Neural progenitor cell (in vitro differentiated cells): ENCODE results near the gene CD44. TPM values are rescaled to one million over a fixed set of nuclear protein-coding genes. Genes with fewer than 3 reads are reported as not detected.

Source experiments
- DNase-seq: peaks from one replicate; pipeline ENCODE4 v3.0.0-alpha.2; 2016; ENCODE audit warnings: low spot score
- H2AFZ ChIP-seq: fragments of 200-600 bp; sonication (generic); replicated peaks from 2 replicates; pipeline ENCODE4 v1.6.1; 2016; ENCODE audit warnings: antibody characterized with exemption
- H3F3A ChIP-seq: fragments of 200-600 bp; sonication (generic); 2 replicates; pipeline ENCODE4 v1.6.1; 2016; ENCODE audit warnings: antibody characterized with exemption, low read depth
- H3K27ac ChIP-seq: fragments of 200-600 bp; sonication (generic); 2 replicates; pipeline ENCODE4 v1.5.1; 2016; ENCODE audit warnings: mild to moderate bottlenecking
- H3K27me3 ChIP-seq: fragments of 200-600 bp; sonication (generic); 2 replicates; pipeline ENCODE4 v1.6.1; 2016; ENCODE audit warnings: mild to moderate bottlenecking, moderate library complexity
- H3K36me3 ChIP-seq: fragments of 200-600 bp; sonication (generic); 2 replicates; pipeline ENCODE4 v1.5.1; 2016
- H3K4me1 ChIP-seq: fragments of 200-600 bp; sonication (generic); 2 replicates; pipeline ENCODE4 v1.6.1; 2016; ENCODE audit warnings: mixed run types
- H3K4me2 ChIP-seq: fragments of 200-600 bp; sonication (generic); 2 replicates; pipeline ENCODE4 v1.6.1; 2016
- H3K4me3 ChIP-seq: fragments of 200-600 bp; sonication (generic); 2 replicates; pipeline ENCODE4 v1.5.1; 2016
- H3K79me2 ChIP-seq: fragments of 200-600 bp; sonication (generic); 2 replicates; pipeline ENCODE4 v1.6.1; 2016; ENCODE audit warnings: low read depth
- H3K9ac ChIP-seq: fragments of 200-600 bp; sonication (generic); 2 replicates; pipeline ENCODE4 v1.6.1; 2016
- H3K9me3 ChIP-seq: fragments of 200-600 bp; sonication (generic); 2 replicates; pipeline ENCODE4 v1.5.1; 2016; ENCODE audit warnings: low read depth
- H4K20me1 ChIP-seq: fragments of 200-600 bp; sonication (generic); 2 replicates; pipeline ENCODE4 v1.6.1; 2016; ENCODE audit warnings: low read depth
- H3K27ac Mint-ChIP-seq: 3 replicates; pipeline ENCODE4 v1.8.0; 2021; ENCODE audit warnings: mixed read lengths
- H3K27me3 Mint-ChIP-seq: 2 replicates; pipeline ENCODE4 v1.8.0; 2022; ENCODE audit warnings: low read depth, mild to moderate bottlenecking, inconsistent platforms, moderate library complexity, mixed read lengths; ENCODE audit not compliant: insufficient read depth
- H3K36me3 Mint-ChIP-seq: 3 replicates; pipeline ENCODE4 v1.8.0; 2021; ENCODE audit warnings: mixed read lengths
- H3K4me1 Mint-ChIP-seq: 3 replicates; pipeline ENCODE4 v1.8.0; 2021; ENCODE audit warnings: mixed read lengths
- H3K4me3 Mint-ChIP-seq: 3 replicates; pipeline ENCODE4 v1.8.0; 2021; ENCODE audit warnings: mild to moderate bottlenecking, moderate library complexity, mixed read lengths
- H3K9me3 Mint-ChIP-seq: 3 replicates; pipeline ENCODE4 v1.8.0; 2020; ENCODE audit warnings: mixed read lengths
- CTCF ChIP-seq: fragments of 200-600 bp; sonication (generic); IDR thresholded peaks from 2 replicates; pipeline ENCODE4 v1.5.1; 2017; ENCODE audit warnings: antibody characterized with exemption, mild to moderate bottlenecking
- EZH2 ChIP-seq: fragments of 200-600 bp; sonication (generic); IDR thresholded peaks from 2 replicates; pipeline ENCODE4 v1.6.1; 2017; ENCODE audit warnings: antibody characterized with exemption, mild to moderate bottlenecking, moderate library complexity
- EZH2phosphoT487 ChIP-seq: fragments of 200-600 bp; sonication (generic); IDR thresholded peaks from 2 replicates; pipeline ENCODE4 v1.6.1; 2017; ENCODE audit warnings: antibody characterized with exemption
- total RNA-seq: library from RNA; depleted of rRNA; stranded (reverse); fragments of >200 nt; gene quantifications from 2 replicates; pipeline ENCODE4 v1.2.3, GENCODE V29; 2015; ENCODE audit warnings: low replicate concordance

CD44 gene
- total RNA-seq, 1 donor from 2014 or later: 1.4 TPM

GRCh38 chr11:35173011-35173511 is 34.1 kb downstream of the CD44 start:
- H3K27me3 Mint-ChIP-seq: no peaks in the 10 kb centered on the region
- H3K4me3 Mint-ChIP-seq: no peak overlapping the region
- no peak overlapping the region for H2AFZ ChIP-seq
- H3K4me2 ChIP-seq: no peak overlapping the region
- H3K4me1 ChIP-seq: peaks cover 19% of the 10 kb centered on the region
- no peaks in the 10 kb centered on the region for H3K36me3 Mint-ChIP-seq
- H3K36me3 ChIP-seq: no peaks in the 10 kb centered on the region
- no peak for DNase-seq
- no peaks in the 10 kb centered on the region for H4K20me1 ChIP-seq
- peaks cover 15% of the 10 kb centered on the region for H3K4me1 Mint-ChIP-seq
- H3F3A ChIP-seq: no peaks in the 10 kb centered on the region
- H3K27me3 ChIP-seq: no peaks in the 10 kb centered on the region
- no peaks in the 10 kb centered on the region for H3K9me3 ChIP-seq
- H3K27ac Mint-ChIP-seq: no peak overlapping the region
- no peaks in the 10 kb centered on the region for H3K9me3 Mint-ChIP-seq
- no peak overlapping the region for H3K27ac ChIP-seq
- no peak overlapping the region for H3K4me3 ChIP-seq
- TF ChIP-seq CTCF: no peak
- TF ChIP-seq EZH2phosphoT487: no peak
- no peak for TF ChIP-seq EZH2
- H3K9ac ChIP-seq: no peak overlapping the region
- H3K79me2 ChIP-seq: no peaks in the 10 kb centered on the region

GRCh38 chr11:35173616-35174566 is 34.9 kb downstream of the CD44 start:
- Histone ChIP-seq H3K9me3 (no peaks in the 10 kb centered on the region), H3F3A (no peaks in the 10 kb centered on the region), H3K4me1 (peaks cover 19% of the 10 kb centered on the region), H2AFZ (no peak overlapping the region), H3K9ac (no peak overlapping the region), H3K4me3 (no peak overlapping the region), H3K27ac (no peak overlapping the region), H3K27me3 (no peaks in the 10 kb centered on the region), H3K79me2 (no peaks in the 10 kb centered on the region), H4K20me1 (no peaks in the 10 kb centered on the region), H3K4me2 (no peak overlapping the region), H3K36me3 (no peaks in the 10 kb centered on the region)
- Mint-ChIP-seq H3K4me3 (no peak overlapping the region), H3K27ac (no peak overlapping the region), H3K27me3 (no peaks in the 10 kb centered on the region), H3K4me1 (peaks cover 24% of the 10 kb centered on the region), H3K36me3 (no peaks in the 10 kb centered on the region), H3K9me3 (no peaks in the 10 kb centered on the region)
- DNase-seq: no peak
- TF ChIP-seq EZH2phosphoT487 (no peak), EZH2 (no peak), CTCF (no peak)

GRCh38 chr11:35174666-35175065 is 35.7 kb downstream of the CD44 start:
- Histone ChIP-seq H3K9me3 (no peaks in the 10 kb centered on the region), H3F3A (no peaks in the 10 kb centered on the region), H3K4me2 (no peak overlapping the region), H3K27me3 (no peaks in the 10 kb centered on the region), H3K4me1 (peaks cover 19% of the 10 kb centered on the region), H3K79me2 (no peaks in the 10 kb centered on the region), H3K9ac (no peak overlapping the region), H4K20me1 (no peaks in the 10 kb centered on the region), H2AFZ (no peak overlapping the region), H3K27ac (no peak overlapping the region), H3K36me3 (no peaks in the 10 kb centered on the region), H3K4me3 (no peak overlapping the region)
- Mint-ChIP-seq H3K27ac (no peak overlapping the region), H3K36me3 (no peaks in the 10 kb centered on the region), H3K4me3 (no peak overlapping the region), H3K4me1 (peaks cover 31% of the 10 kb centered on the region), H3K9me3 (no peaks in the 10 kb centered on the region), H3K27me3 (no peaks in the 10 kb centered on the region)
- DNase-seq: no peak
- TF ChIP-seq EZH2: no peak
- TF ChIP-seq CTCF: no peak
- TF ChIP-seq EZH2phosphoT487: no peak
